ENCODE results near the gene ZNF385B.

The ZNF385B gene

GRCh38 chr2:179446476-179447141, 414.8 kb downstream of the ZNF385B start:
- H3K9me3 ChIP-seq (ENCODE audit: low read length) = no peaks in the 10 kb centered on the region
- no peaks in the 10 kb centered on the region for H3K36me3 ChIP-seq (ENCODE audit: insufficient read depth, low read length)
- no peak overlapping the region for H3K4me2 ChIP-seq (ENCODE audit: low read length)
- no peaks in the 10 kb centered on the region for H3K27me3 ChIP-seq (ENCODE audit: insufficient read depth, low read length)
- no peaks in the 10 kb centered on the region for H3K4me1 ChIP-seq (ENCODE audit: insufficient read depth, low read length, severe bottlenecking)
- no peak for TF ChIP-seq EZH2 (IDR thresholded peaks at IDR 0.05; ENCODE audit: borderline replicate concordance, low read length)
- TF ChIP-seq, protein P1, sequence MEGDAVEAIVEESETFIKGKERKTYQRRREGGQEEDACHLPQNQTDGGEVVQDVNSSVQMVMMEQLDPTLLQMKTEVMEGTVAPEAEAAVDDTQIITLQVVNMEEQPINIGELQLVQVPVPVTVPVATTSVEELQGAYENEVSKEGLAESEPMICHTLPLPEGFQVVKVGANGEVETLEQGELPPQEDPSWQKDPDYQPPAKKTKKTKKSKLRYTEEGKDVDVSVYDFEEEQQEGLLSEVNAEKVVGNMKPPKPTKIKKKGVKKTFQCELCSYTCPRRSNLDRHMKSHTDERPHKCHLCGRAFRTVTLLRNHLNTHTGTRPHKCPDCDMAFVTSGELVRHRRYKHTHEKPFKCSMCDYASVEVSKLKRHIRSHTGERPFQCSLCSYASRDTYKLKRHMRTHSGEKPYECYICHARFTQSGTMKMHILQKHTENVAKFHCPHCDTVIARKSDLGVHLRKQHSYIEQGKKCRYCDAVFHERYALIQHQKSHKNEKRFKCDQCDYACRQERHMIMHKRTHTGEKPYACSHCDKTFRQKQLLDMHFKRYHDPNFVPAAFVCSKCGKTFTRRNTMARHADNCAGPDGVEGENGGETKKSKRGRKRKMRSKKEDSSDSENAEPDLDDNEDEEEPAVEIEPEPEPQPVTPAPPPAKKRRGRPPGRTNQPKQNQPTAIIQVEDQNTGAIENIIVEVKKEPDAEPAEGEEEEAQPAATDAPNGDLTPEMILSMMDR (IDR thresholded peaks at IDR 0.05; ENCODE audit: low read length) = no peak
- no peak overlapping the region for H3K4me3 ChIP-seq (ENCODE audit: low read depth, low read length, poor library complexity, severe bottlenecking)
- H2AFZ ChIP-seq (ENCODE audit: low read length) = no peak overlapping the region
- no peak overlapping the region for H3K27ac ChIP-seq (ENCODE audit: low read depth, low read length, poor library complexity, severe bottlenecking)
- no peaks in the 10 kb centered on the region for H4K20me1 ChIP-seq (ENCODE audit: insufficient read depth, low read length)
- H3F3A ChIP-seq (ENCODE audit: insufficient read depth, low read length) = no peaks in the 10 kb centered on the region
- no peaks in the 10 kb centered on the region for H3K79me2 ChIP-seq (ENCODE audit: insufficient read depth, low read length)
- H3K9ac ChIP-seq (ENCODE audit: low read length) = no peak overlapping the region
- H3K9me2 ChIP-seq (ENCODE audit: low read depth, low read length) = no peaks in the 10 kb centered on the region

- no peak overlapping the region for H3K4me2 ChIP-seq (ENCODE audit: low read length)
- H3K79me2 ChIP-seq (ENCODE audit: insufficient read depth, low read length) = no peaks in the 10 kb centered on the region
- no peak overlapping the region for H3K9ac ChIP-seq (ENCODE audit: low read length)
Observed at GRCh38 chr2:179444056-179444455, 417.4 kb downstream of the ZNF385B start.

DNA sequence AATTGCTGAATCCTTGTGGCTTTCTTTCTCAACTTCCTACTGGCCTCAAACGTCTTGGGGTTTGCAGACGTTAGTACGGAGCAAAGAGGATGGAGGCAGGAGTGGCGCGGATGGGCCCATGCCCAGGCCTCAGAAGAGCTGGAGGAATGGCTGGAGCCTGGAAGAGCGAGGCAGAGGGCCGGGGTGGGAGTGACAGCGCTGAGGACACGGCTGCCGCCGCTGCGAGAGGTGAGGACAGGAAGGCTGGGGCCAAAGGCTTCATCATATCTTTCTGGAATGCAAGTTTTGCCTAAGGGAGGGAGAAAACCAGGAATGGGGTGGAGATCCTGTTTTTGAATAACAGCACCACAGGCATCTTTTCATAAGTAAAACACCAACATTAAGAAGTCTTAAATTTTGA, 418.2 kb downstream of the ZNF385B start:
- Histone ChIP-seq H3K4me2 (ENCODE audit: low read length) (no peak overlapping the region), H3K27ac (ENCODE audit: low read depth, low read length, poor library complexity, severe bottlenecking) (no peak overlapping the region), H3K4me1 (ENCODE audit: insufficient read depth, low read length, severe bottlenecking) (no peaks in the 10 kb centered on the region), H3K79me2 (ENCODE audit: insufficient read depth, low read length) (no peaks in the 10 kb centered on the region), H4K20me1 (ENCODE audit: insufficient read depth, low read length) (no peaks in the 10 kb centered on the region), H3K9me3 (ENCODE audit: low read length) (no peaks in the 10 kb centered on the region), H3K27me3 (ENCODE audit: insufficient read depth, low read length) (no peaks in the 10 kb centered on the region), H3K36me3 (ENCODE audit: insufficient read depth, low read length) (no peaks in the 10 kb centered on the region), H3F3A (ENCODE audit: insufficient read depth, low read length) (no peaks in the 10 kb centered on the region), H3K4me3 (ENCODE audit: low read depth, low read length, poor library complexity, severe bottlenecking) (no peak overlapping the region), H3K9ac (ENCODE audit: low read length) (no peak overlapping the region), H2AFZ (ENCODE audit: low read length) (no peak overlapping the region), H3K9me2 (ENCODE audit: low read depth, low read length) (no peaks in the 10 kb centered on the region)
- TF ChIP-seq, protein P1 (IDR thresholded peaks at IDR 0.05; ENCODE audit: low read length) = no peak
- no peak for TF ChIP-seq EZH2 (IDR thresholded peaks at IDR 0.05; ENCODE audit: borderline replicate concordance, low read length)

More at GRCh38 chr2:179444056-179444455, 417.4 kb downstream of the ZNF385B start:
- no peak overlapping the region for H2AFZ ChIP-seq (ENCODE audit: low read length)
- no peaks in the 10 kb centered on the region for H3K27me3 ChIP-seq (ENCODE audit: insufficient read depth, low read length)
- H3K4me1 ChIP-seq (ENCODE audit: insufficient read depth, low read length, severe bottlenecking) = no peaks in the 10 kb centered on the region
- no peaks in the 10 kb centered on the region for H4K20me1 ChIP-seq (ENCODE audit: insufficient read depth, low read length)
- no peak for TF ChIP-seq EZH2 (IDR thresholded peaks at IDR 0.05; ENCODE audit: borderline replicate concordance, low read length)
- TF ChIP-seq, protein P1 (IDR thresholded peaks at IDR 0.05; ENCODE audit: low read length) = no peak
- H3F3A ChIP-seq (ENCODE audit: insufficient read depth, low read length) = no peaks in the 10 kb centered on the region
- no peaks in the 10 kb centered on the region for H3K9me2 ChIP-seq (ENCODE audit: low read depth, low read length)
- no peak overlapping the region for H3K4me3 ChIP-seq (ENCODE audit: low read depth, low read length, poor library complexity, severe bottlenecking)
- no peaks in the 10 kb centered on the region for H3K36me3 ChIP-seq (ENCODE audit: insufficient read depth, low read length)
- H3K9me3 ChIP-seq (ENCODE audit: low read length) = no peaks in the 10 kb centered on the region
- H3K27ac ChIP-seq (ENCODE audit: low read depth, low read length, poor library complexity, severe bottlenecking) = no peak overlapping the region

Measured in OCI-LY1 (cell line).